ENCODE results near the gene ZNF530. TPM values are rescaled to one million over a fixed set of nuclear protein-coding genes. Genes with fewer than 3 reads are reported as not detected.

ZNF530 gene
- total and polyA plus RNA-seq, 2 donors (not counting 1 experiment from before 2014, with no cell fraction given), result 4.3 to 11.2 TPM

GRCh38 chr19:57570707-57571106 lies 29.0 kb upstream of the ZNF530 start:
- Histone ChIP-seq H3K79me2 (ENCODE audit: control insufficient read depth, insufficient read depth, low read length) (no peaks in the 10 kb centered on the region), H3K27ac (ENCODE audit: low read length in 2 of 2) (no peak overlapping the region), H3K9ac (ENCODE audit: low read length) (no peak overlapping the region), H3K4me3 (ENCODE audit: control extremely low read depth in 1 of 5, extremely low read depth in 1 of 5, insufficient read depth in 1 of 5, low read depth in 2 of 5, low read length in 4 of 5) (no peak overlapping the region), H3K4me1 (ENCODE audit: control insufficient read depth in 2 of 2, insufficient read depth in 2 of 2, low read length in 2 of 2) (no peaks in the 10 kb centered on the region), H3K36me3 (replicated peaks in 1 of 2; ENCODE audit: control extremely low read depth in 1 of 2, control insufficient read depth in 1 of 2, extremely low read depth in 1 of 2, insufficient read depth in 2 of 2, low read length in 1 of 2) (peaks cover 22 to 36% of the 10 kb centered on the region in 2 experiments), H3K9me3 (ENCODE audit: control extremely low read depth in 1 of 3, control insufficient read depth in 2 of 3, insufficient read depth in 1 of 3, low read length in 2 of 3) (peaks cover 16 to 90% (median 78%) of the 10 kb centered on the region in 3 donors), H3K27me3 (replicated peaks in 1 of 4; ENCODE audit: control extremely low read depth in 1 of 4, control insufficient read depth in 3 of 4, insufficient read depth in 4 of 4, low read length in 3 of 4) (no peaks in the 10 kb centered on the region), H2AFZ (ENCODE audit: insufficient read depth, low read depth, low read length, poor library complexity, severe bottlenecking) (no peak overlapping the region), H4K20me1 (ENCODE audit: control insufficient read depth, insufficient read depth, low read length, poor library complexity, severe bottlenecking) (no peaks in the 10 kb centered on the region), H3K4me2 (replicated peaks; ENCODE audit: low read depth, low read length, poor library complexity, severe bottlenecking) (no peak overlapping the region)
- no peak overlapping the region for H3K4me3 Mint-ChIP-seq
- no peaks in the 10 kb centered on the region for H3K4me1 Mint-ChIP-seq
- peaks cover 21% of the 10 kb centered on the region for H3K9me3 Mint-ChIP-seq (ENCODE audit: insufficient read depth)
- ChIA-PET POLR2A (no interaction called here), CTCF (no interaction called here)
- H3K27ac Mint-ChIP-seq, result no peak overlapping the region
- no peak for ATAC-seq (ENCODE audit: low read depth)
- intact Hi-C loops (cut with micrococcal nuclease), result no loop called here
- no peak for DNase-seq
- no peaks in the 10 kb centered on the region for H3K27me3 Mint-ChIP-seq
- TF ChIP-seq CTCF (IDR thresholded peaks at IDR 0.05) (no peak), EZH2 (IDR thresholded peaks at IDR 0.05; ENCODE audit: borderline replicate concordance, insufficient read depth, low read depth, low read length, poor library complexity, severe bottlenecking) (no peak)

- ChIA-PET CTCF (no interaction called here), POLR2A (no interaction called here)
- no CpG with 5 or more reads among the region's 3 CpGs for WGBS (ENCODE audit: insufficient coverage)
- no peak overlapping the region for H3K4me3 ChIP-seq (ENCODE audit: control extremely low read depth in 1 of 5, extremely low read depth in 1 of 5, insufficient read depth in 1 of 5, low read depth in 2 of 5, low read length in 4 of 5)
- no peak for DNase-seq
- no peak overlapping the region for H2AFZ ChIP-seq (ENCODE audit: insufficient read depth, low read depth, low read length, poor library complexity, severe bottlenecking)
- intact Hi-C loops (cut with micrococcal nuclease), result no loop called here
- TF ChIP-seq EZH2 (IDR thresholded peaks at IDR 0.05; ENCODE audit: borderline replicate concordance, insufficient read depth, low read depth, low read length, poor library complexity, severe bottlenecking) (no peak), CTCF (IDR thresholded peaks at IDR 0.05) (no peak)
- no peak overlapping the region for H3K9ac ChIP-seq (ENCODE audit: low read length)
- peaks cover 1 to 3% of the 10 kb centered on the region in 2 donors for H3K4me1 ChIP-seq (ENCODE audit: control insufficient read depth in 2 of 2, insufficient read depth in 2 of 2, low read length in 2 of 2)
- Mint-ChIP-seq H3K27me3 (no peaks in the 10 kb centered on the region), H3K9me3 (ENCODE audit: insufficient read depth) (peaks cover 27% of the 10 kb centered on the region), H3K4me1 (peaks cover 9% of the 10 kb centered on the region), H3K4me3 (no peak overlapping the region), H3K27ac (no peak overlapping the region)
- no peaks in the 10 kb centered on the region for H3K27me3 ChIP-seq (replicated peaks in 1 of 4; ENCODE audit: control extremely low read depth in 1 of 4, control insufficient read depth in 3 of 4, insufficient read depth in 4 of 4, low read length in 3 of 4)
- H3K27ac ChIP-seq (ENCODE audit: low read length in 2 of 2), result no peak overlapping the region
- peaks cover 23 to 46% of the 10 kb centered on the region in 2 experiments for H3K36me3 ChIP-seq (replicated peaks in 1 of 2; ENCODE audit: control extremely low read depth in 1 of 2, control insufficient read depth in 1 of 2, extremely low read depth in 1 of 2, insufficient read depth in 2 of 2, low read length in 1 of 2)
- ATAC-seq (ENCODE audit: low read depth), result no peak
- H3K4me2 ChIP-seq (replicated peaks; ENCODE audit: low read depth, low read length, poor library complexity, severe bottlenecking), result no peak overlapping the region
- H3K9me3 ChIP-seq (ENCODE audit: control extremely low read depth in 1 of 3, control insufficient read depth in 2 of 3, insufficient read depth in 1 of 3, low read length in 2 of 3), result peaks cover 10 to 80% (median 80%) of the 10 kb centered on the region in 3 donors
- H4K20me1 ChIP-seq (ENCODE audit: control insufficient read depth, insufficient read depth, low read length, poor library complexity, severe bottlenecking), result no peaks in the 10 kb centered on the region
- peaks cover 7% of the 10 kb centered on the region for H3K79me2 ChIP-seq (ENCODE audit: control insufficient read depth, insufficient read depth, low read length)
These were observed 27.2 kb upstream of the ZNF530 start for GRCh38 chr19:57572415-57572947.
